Activated T-helper 17 cell treated with anti-CD3 and anti-CD28 coated beads, Interleukin-2, amount 50 U/mL, for 72 hours (primary cell): ENCODE data around the gene NOB1. TPM values are rescaled to one million over a fixed set of nuclear protein-coding genes. Genes with fewer than 3 reads are reported as not detected.
A peak's percentile ranks its signal among the peaks of the same experiment; 100 is the strongest.

Experiments
- ATAC-seq: fragments of 150-1000 bp; cut with Tn5 transposase; replicated peaks from 2 replicates; pipeline ENCODE4 v1.10.0; 2021; ENCODE audit warnings: mild to moderate bottlenecking, moderate library complexity
- H3K27ac Mint-ChIP-seq: one replicate; pipeline ENCODE4 v1.8.0; 2022; ENCODE audit warnings: mixed read lengths
- H3K27me3 Mint-ChIP-seq: one replicate; pipeline ENCODE4 v1.8.0; 2022; ENCODE audit warnings: mixed read lengths
- H3K36me3 Mint-ChIP-seq: one replicate; pipeline ENCODE4 v1.8.0; 2022; ENCODE audit warnings: low read depth, mild to moderate bottlenecking, mixed read lengths
- H3K4me1 Mint-ChIP-seq: one replicate; pipeline ENCODE4 v1.8.0; 2022; ENCODE audit warnings: mixed read lengths
- H3K4me3 Mint-ChIP-seq: one replicate; pipeline ENCODE4 v1.8.0; 2022; ENCODE audit warnings: mild to moderate bottlenecking, mixed read lengths
- H3K9me3 Mint-ChIP-seq: one replicate; pipeline ENCODE4 v1.8.0; 2022; ENCODE audit warnings: mixed read lengths
- total RNA-seq, 2 donors: library from RNA; stranded (reverse); gene quantifications; one replicate each; pipeline ENCODE4 v1.2.3, GENCODE V29; 2022

Gene NOB1
- total RNA-seq, 2 donors from 2014 or later = 92.0 to 95.9 TPM

- Mint-ChIP-seq H3K4me3 (no peak overlapping the region), H3K27me3 (no peaks in the 10 kb centered on the region), H3K4me1 (no peaks in the 10 kb centered on the region), H3K36me3 (peaks cover 13% of the 10 kb centered on the region), H3K9me3 (no peaks in the 10 kb centered on the region), H3K27ac (no peak overlapping the region)
- no peak for ATAC-seq
These were observed 36.5 kb downstream of the NOB1 start for GRCh38 chr16:69718111-69718764.

GRCh38 chr16:69717066-69717465 lies 37.7 kb downstream of the NOB1 start:
- Mint-ChIP-seq H3K27ac (no peak overlapping the region), H3K4me3 (no peak overlapping the region), H3K27me3 (no peaks in the 10 kb centered on the region), H3K9me3 (no peaks in the 10 kb centered on the region), H3K36me3 (peaks cover 20% of the 10 kb centered on the region), H3K4me1 (no peaks in the 10 kb centered on the region)
- ATAC-seq = no peak

- H3K27ac Mint-ChIP-seq = no peak overlapping the region
- no peaks in the 10 kb centered on the region for H3K27me3 Mint-ChIP-seq
- peaks cover 44% of the 10 kb centered on the region for H3K36me3 Mint-ChIP-seq
- no peaks in the 10 kb centered on the region for H3K9me3 Mint-ChIP-seq
- H3K4me3 Mint-ChIP-seq = no peak overlapping the region
- ATAC-seq = no peak
- H3K4me1 Mint-ChIP-seq = no peaks in the 10 kb centered on the region
These were observed 41.7 kb downstream of the NOB1 start for GRCh38 chr16:69712914-69713581.

DNA sequence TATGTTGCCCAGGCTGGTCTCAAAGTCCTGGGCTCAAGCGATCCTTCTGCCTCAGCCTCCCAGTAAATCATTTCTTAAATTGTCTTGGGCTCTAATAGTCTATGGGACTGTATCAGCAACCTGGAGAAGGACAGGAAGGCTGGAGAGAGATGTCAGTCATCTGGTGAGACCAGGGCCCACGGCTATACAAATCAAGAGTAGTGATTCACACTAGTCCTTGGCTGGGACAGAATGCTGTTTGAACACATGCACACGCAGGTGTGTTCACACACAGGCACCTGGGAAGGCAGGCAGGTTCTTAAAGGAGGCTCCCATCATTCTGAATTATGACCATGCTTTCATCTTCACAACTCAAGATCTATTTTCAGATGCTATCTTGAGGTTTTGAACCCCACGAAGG lies 42.4 kb downstream of the NOB1 start:
- Mint-ChIP-seq H3K4me1 (no peaks in the 10 kb centered on the region), H3K36me3 (peaks cover 51% of the 10 kb centered on the region), H3K4me3 (no peak overlapping the region), H3K27ac (no peak overlapping the region), H3K9me3 (no peaks in the 10 kb centered on the region), H3K27me3 (no peaks in the 10 kb centered on the region)
- ATAC-seq = peak; percentile 52

GRCh38 chr16:69711115-69711740 lies 43.5 kb downstream of the NOB1 start:
- no peaks in the 10 kb centered on the region for H3K9me3 Mint-ChIP-seq
- H3K27ac Mint-ChIP-seq = no peak overlapping the region
- H3K4me1 Mint-ChIP-seq = no peaks in the 10 kb centered on the region
- H3K4me3 Mint-ChIP-seq = no peak overlapping the region
- no peaks in the 10 kb centered on the region for H3K27me3 Mint-ChIP-seq
- H3K36me3 Mint-ChIP-seq = peaks cover 53% of the 10 kb centered on the region
- peak; percentile 76 for ATAC-seq

- H3K27ac Mint-ChIP-seq = no peak overlapping the region
- peak; percentile 34 for ATAC-seq
- peaks cover 53% of the 10 kb centered on the region for H3K36me3 Mint-ChIP-seq
- no peaks in the 10 kb centered on the region for H3K27me3 Mint-ChIP-seq
- H3K4me1 Mint-ChIP-seq = no peaks in the 10 kb centered on the region
- H3K9me3 Mint-ChIP-seq = no peaks in the 10 kb centered on the region
- no peak overlapping the region for H3K4me3 Mint-ChIP-seq
These were observed 45.2 kb downstream of the NOB1 start for GRCh38 chr16:69709456-69710084.

DNA sequence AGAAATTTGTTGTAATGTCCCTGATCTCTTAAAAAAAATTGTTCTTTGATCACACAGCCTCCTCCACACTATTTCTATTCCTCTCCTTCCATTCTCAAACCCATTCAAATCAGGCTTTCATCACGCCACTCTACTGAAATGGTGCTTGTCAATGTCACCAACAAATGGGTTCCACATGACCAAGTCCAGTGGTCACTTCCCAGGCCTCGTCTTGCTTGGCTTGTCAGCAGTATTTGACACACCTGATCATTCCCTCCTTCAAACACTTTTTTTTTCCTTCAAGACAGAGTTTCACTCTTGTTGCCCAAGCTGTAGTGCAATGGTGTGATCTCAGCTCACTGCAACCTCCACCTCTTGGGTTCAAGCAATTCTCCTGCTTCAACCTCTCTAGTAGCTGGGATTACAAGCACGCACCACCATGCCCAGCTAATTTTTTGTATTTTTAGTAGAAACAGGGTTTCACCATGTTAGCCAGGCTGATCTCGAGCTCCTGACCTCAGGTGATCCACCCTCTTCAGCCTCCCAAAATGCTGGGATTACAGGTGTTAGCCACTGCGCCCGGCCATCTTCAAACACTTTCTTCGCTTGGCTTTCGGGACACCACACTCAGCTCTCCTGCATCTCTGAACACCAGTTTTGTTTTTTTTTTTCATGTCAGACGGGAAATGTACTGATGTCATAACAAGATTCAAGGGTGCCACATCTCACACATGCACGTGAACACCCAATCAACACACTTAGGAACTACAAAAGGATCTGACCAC lies 46.6 kb downstream of the NOB1 start:
- Mint-ChIP-seq H3K4me1 (no peaks in the 10 kb centered on the region), H3K27ac (peak overlapping the region; percentile 5), H3K4me3 (no peak overlapping the region), H3K36me3 (peaks cover 65% of the 10 kb centered on the region), H3K27me3 (no peaks in the 10 kb centered on the region), H3K9me3 (no peaks in the 10 kb centered on the region)
- no peak for ATAC-seq

DNA sequence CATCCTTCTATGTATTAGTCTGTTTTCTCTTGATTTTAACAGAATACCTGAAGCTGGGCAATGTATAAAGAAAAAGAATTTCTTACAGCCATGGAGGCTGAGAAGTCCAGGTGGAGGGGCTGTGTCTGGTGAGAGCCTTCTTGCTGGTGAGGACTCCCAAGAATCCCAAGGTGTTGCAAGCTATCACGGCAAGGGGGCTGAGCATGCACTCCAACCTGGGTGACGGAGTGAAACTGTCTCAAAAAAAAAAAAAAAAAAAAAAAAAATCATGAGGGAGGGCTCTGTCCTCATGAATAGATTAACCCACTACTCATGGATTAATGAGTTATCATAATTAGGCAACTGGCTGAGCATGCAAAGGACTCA lies 47.8 kb downstream of the NOB1 start:
- Mint-ChIP-seq H3K27me3 (no peaks in the 10 kb centered on the region), H3K36me3 (peaks cover 59% of the 10 kb centered on the region), H3K4me1 (no peaks in the 10 kb centered on the region), H3K9me3 (no peaks in the 10 kb centered on the region), H3K4me3 (no peak overlapping the region), H3K27ac (no peak overlapping the region)
- ATAC-seq = no peak

GRCh38 chr16:69706256-69706974 lies 48.3 kb downstream of the NOB1 start:
- Mint-ChIP-seq H3K36me3 (peaks cover 62% of the 10 kb centered on the region), H3K9me3 (no peaks in the 10 kb centered on the region), H3K4me3 (no peak overlapping the region), H3K27me3 (no peaks in the 10 kb centered on the region), H3K4me1 (no peaks in the 10 kb centered on the region), H3K27ac (no peak overlapping the region)
- ATAC-seq = no peak

DNA sequence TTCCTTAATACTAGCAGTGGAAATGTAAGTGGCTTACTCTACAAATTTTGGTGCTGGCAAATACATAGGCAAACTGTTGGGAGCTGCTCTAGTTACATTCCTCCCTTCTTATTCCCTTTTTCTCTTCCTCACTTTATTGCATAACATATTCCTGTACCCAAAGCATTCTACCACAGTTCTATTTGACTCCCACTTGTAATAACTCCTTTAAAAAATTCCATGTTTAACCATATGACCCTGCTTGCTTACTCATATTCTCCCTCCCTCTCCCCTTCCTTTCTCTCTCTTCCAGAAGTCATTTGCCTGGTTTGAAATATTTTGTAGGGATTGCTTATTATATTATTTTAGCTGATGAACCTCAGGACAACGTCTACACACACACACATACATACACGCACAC lies 51.1 kb downstream of the NOB1 start:
- H3K36me3 Mint-ChIP-seq = peaks cover 75% of the 10 kb centered on the region
- ATAC-seq = no peak
- H3K27ac Mint-ChIP-seq = no peak overlapping the region
- no peaks in the 10 kb centered on the region for H3K27me3 Mint-ChIP-seq
- no peak overlapping the region for H3K4me3 Mint-ChIP-seq
- no peaks in the 10 kb centered on the region for H3K9me3 Mint-ChIP-seq
- no peaks in the 10 kb centered on the region for H3K4me1 Mint-ChIP-seq

GRCh38 chr16:69701866-69702265 lies 52.9 kb downstream of the NOB1 start:
- Mint-ChIP-seq H3K27ac (no peak overlapping the region), H3K4me3 (no peak overlapping the region), H3K27me3 (no peaks in the 10 kb centered on the region), H3K9me3 (no peaks in the 10 kb centered on the region), H3K36me3 (peaks cover 78% of the 10 kb centered on the region), H3K4me1 (no peaks in the 10 kb centered on the region)
- ATAC-seq = no peak

- no peak for ATAC-seq
- H3K27me3 Mint-ChIP-seq = no peaks in the 10 kb centered on the region
- no peak overlapping the region for H3K27ac Mint-ChIP-seq
- H3K36me3 Mint-ChIP-seq = peaks cover 78% of the 10 kb centered on the region
- no peaks in the 10 kb centered on the region for H3K9me3 Mint-ChIP-seq
- no peak overlapping the region for H3K4me3 Mint-ChIP-seq
- no peaks in the 10 kb centered on the region for H3K4me1 Mint-ChIP-seq
These were observed 53.3 kb downstream of the NOB1 start for GRCh38 chr16:69701452-69701851.

- ATAC-seq = no peak
- Mint-ChIP-seq H3K9me3 (no peaks in the 10 kb centered on the region), H3K36me3 (peaks cover 90% of the 10 kb centered on the region), H3K4me3 (no peak overlapping the region), H3K4me1 (no peaks in the 10 kb centered on the region), H3K27me3 (no peaks in the 10 kb centered on the region), H3K27ac (no peak overlapping the region)
These were observed 54.8 kb downstream of the NOB1 start for GRCh38 chr16:69699915-69700314.

DNA sequence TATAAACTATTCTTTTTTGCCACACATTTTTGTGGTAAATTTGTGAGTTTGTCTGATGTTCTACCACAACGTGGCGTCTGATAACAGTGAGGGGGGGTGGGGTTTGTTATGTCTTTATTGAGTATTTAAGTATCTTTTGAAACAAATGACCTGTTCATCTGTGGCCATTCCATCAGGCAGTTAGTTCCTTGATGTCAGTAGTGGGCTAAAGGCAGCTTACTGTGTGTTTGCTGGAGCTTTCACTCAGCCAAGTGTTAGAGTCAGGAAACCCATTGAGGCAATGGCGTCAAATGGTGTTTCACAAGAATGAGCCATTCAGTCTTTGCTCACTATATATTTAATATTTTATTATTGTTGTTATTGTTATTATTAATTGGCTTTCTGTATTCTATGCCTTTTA lies 56.3 kb downstream of the NOB1 start:
- Mint-ChIP-seq H3K36me3 (peaks cover 90% of the 10 kb centered on the region), H3K27me3 (no peaks in the 10 kb centered on the region), H3K4me3 (no peak overlapping the region)

More for the DNA sequence above, 56.3 kb downstream of the NOB1 start:
- no peaks in the 10 kb centered on the region for H3K9me3 Mint-ChIP-seq
- no peak overlapping the region for H3K27ac Mint-ChIP-seq
- H3K4me1 Mint-ChIP-seq = peaks cover 4% of the 10 kb centered on the region
- ATAC-seq = no peak
